Amygdala (tissue), 56 donors: ENCODE measurements around the gene PSMD1.
"Not testable (repeated sequence)": the region's sequence is repeated elsewhere in the genome, so short reads cannot be mapped to it uniquely, and the experiment has no call there.

ENCODE experiments used
- DNase-seq, 56 donors: peaks; one replicate each; lab custom pipeline; 2025; lab: John Stamatoyannopoulos, UW

Gene PSMD1

GRCh38 chr2:231197196-231197595, 140.5 kb downstream of the PSMD1 start:
- DNase-seq = not testable (repeated sequence)

- DNase-seq = no peak
Measured at GRCh38 chr2:231197706-231198290, 141.1 kb downstream of the PSMD1 start.

GRCh38 chr2:231198291-231199173, 141.9 kb downstream of the PSMD1 start, which contains the start of gene ARMC9:
ARMC9 (plus strand) TSS chr2:231198631; CDS start chr2:231206239, 7,608 bp downstream.
- DNase-seq = peak in 48 of 56 donors; percentile 16 to 83 (median 58)

GRCh38 chr2:231199219-231199618, 142.6 kb downstream of the PSMD1 start:
- DNase-seq = no peak

GRCh38 chr2:231200805-231201474, 144.3 kb downstream of the PSMD1 start:
- DNase-seq = no peak

- no peak for DNase-seq
Measured at GRCh38 chr2:231201475-231201814, 144.8 kb downstream of the PSMD1 start.

GRCh38 chr2:231203087-231203486, 146.4 kb downstream of the PSMD1 start:
- no peak for DNase-seq

GRCh38 chr2:231204146-231204545, 147.5 kb downstream of the PSMD1 start:
- no peak for DNase-seq

- DNase-seq = no peak
Measured at GRCh38 chr2:231204581-231204980, 147.9 kb downstream of the PSMD1 start.

- DNase-seq = no peak
Measured at GRCh38 chr2:231207734-231208133, 151.1 kb downstream of the PSMD1 start.

GRCh38 chr2:231210782-231211181, 154.1 kb downstream of the PSMD1 start:
- DNase-seq = no peak

GRCh38 chr2:231211486-231211885, 154.8 kb downstream of the PSMD1 start:
- DNase-seq = no peak

GRCh38 chr2:231212329-231212845, 155.7 kb downstream of the PSMD1 start:
- no peak for DNase-seq

- DNase-seq = no peak
Measured at GRCh38 chr2:231213931-231214642, 157.4 kb downstream of the PSMD1 start.

GRCh38 chr2:231218366-231218765, 161.7 kb downstream of the PSMD1 start:
- DNase-seq = no peak

GRCh38 chr2:231219289-231219688, 162.6 kb downstream of the PSMD1 start:
- no peak for DNase-seq

GRCh38 chr2:231221761-231222160, 165.1 kb downstream of the PSMD1 start:
- DNase-seq = no peak
